Keratinocyte (primary cell): Measurements from ENCODE around the gene TMEM39B. TPM values are rescaled to one million over a fixed set of nuclear protein-coding genes. Genes with fewer than 3 reads are reported as not detected.

ENCODE experiments used
- DNase-seq: peaks from one replicate; pipeline ENCODE4 v3.0.0-alpha.2; 2011; ENCODE audit warnings: low read depth, missing footprints, low spot score
- FAIRE-seq: peaks from 2 replicates; lab custom pipeline; 2011; peaks lifted over from hg19 to GRCh38; lab: Jason Lieb, UNC
- H2AFZ ChIP-seq: 2 replicates; pipeline ENCODE4 v1.6.0; 2012; ENCODE audit warnings: low read length, control low read depth, inconsistent platforms; ENCODE audit not compliant: control insufficient read depth
- H3K27ac ChIP-seq: 2 replicates; pipeline ENCODE4 v1.5.1; 2011; ENCODE audit warnings: low read length; ENCODE audit not compliant: control insufficient read depth, insufficient read depth
- H3K27me3 ChIP-seq: 3 replicates; pipeline ENCODE4 v1.6.0; 2011; ENCODE audit warnings: low read length; ENCODE audit not compliant: control insufficient read depth, insufficient read depth; ENCODE audit errors: extremely low read depth
- H3K36me3 ChIP-seq, 2 experiments: 2 replicates in 1 of 2; 3 replicates in 1 of 2; pipeline ENCODE4 v1.5.1; 2011; ENCODE audit warnings: low read length in 2 of 2, mild to moderate bottlenecking in 1 of 2; ENCODE audit not compliant: control insufficient read depth in 2 of 2, insufficient read depth in 2 of 2; ENCODE audit errors: extremely low read depth in 1 of 2
- H3K4me1 ChIP-seq: 3 replicates; pipeline ENCODE4 v1.5.1; 2011; ENCODE audit warnings: low read length; ENCODE audit not compliant: control insufficient read depth, insufficient read depth; ENCODE audit errors: extremely low read depth
- H3K4me2 ChIP-seq: 3 replicates; pipeline ENCODE4 v1.6.0; 2011; ENCODE audit warnings: low read depth, low read length; ENCODE audit not compliant: control insufficient read depth, insufficient read depth; ENCODE audit errors: extremely low read depth
- H3K4me3 ChIP-seq, 3 experiments: fragments of 200-600 bp in 1 of 3; sonication (generic) in 1 of 3; 2 replicates in 2 of 3; 3 replicates in 1 of 3; pipeline ENCODE4 v1.5.1; 2011 to 2016; ENCODE audit warnings: low read length in 3 of 3, mild to moderate bottlenecking in 3 of 3, control low read depth in 2 of 3, inconsistent platforms in 1 of 3, low read depth in 1 of 3, mixed read lengths in 1 of 3, mixed run types in 1 of 3, moderate library complexity in 1 of 3; ENCODE audit not compliant: control insufficient read depth in 2 of 3, insufficient read depth in 2 of 3; ENCODE audit errors: extremely low read depth in 1 of 3
- H3K79me2 ChIP-seq: 2 replicates; pipeline ENCODE4 v1.6.0; 2012; ENCODE audit warnings: low read length; ENCODE audit not compliant: control insufficient read depth, insufficient read depth
- H3K9ac ChIP-seq: 3 replicates; pipeline ENCODE4 v1.6.0; 2011; ENCODE audit warnings: low read length; ENCODE audit not compliant: control insufficient read depth, insufficient read depth; ENCODE audit errors: extremely low read depth
- H3K9me1 ChIP-seq: 3 replicates; pipeline ENCODE4 v1.6.0; 2011; ENCODE audit warnings: low read length; ENCODE audit not compliant: control insufficient read depth, insufficient read depth; ENCODE audit errors: extremely low read depth
- H3K9me3 ChIP-seq: 2 replicates; pipeline ENCODE4 v1.5.1; 2012; ENCODE audit warnings: low read depth, low read length; ENCODE audit not compliant: control insufficient read depth
- H4K20me1 ChIP-seq: 3 replicates; pipeline ENCODE4 v1.6.0; 2011; ENCODE audit warnings: low read length; ENCODE audit not compliant: control insufficient read depth, insufficient read depth; ENCODE audit errors: extremely low read depth
- CTCF ChIP-seq, 3 experiments: IDR thresholded peaks in 1 of 3; conservative IDR thresholded peaks in 1 of 3; optimal IDR thresholded peaks in 1 of 3; 2 replicates in 2 of 3; 3 replicates in 1 of 3; pipeline versions ENCODE3 to v1.5.1; 2011; ENCODE audit warnings: low read length in 3 of 3, mild to moderate bottlenecking in 3 of 3, moderate library complexity in 2 of 3, control low read depth in 1 of 3, inconsistent platforms in 1 of 3; ENCODE audit not compliant: insufficient read depth in 2 of 3; ENCODE audit errors: extremely low read depth in 1 of 3
- EZH2 ChIP-seq: IDR thresholded peaks from one replicate; pipeline ENCODE4 v1.6.1; 2012; ENCODE audit warnings: inconsistent platforms, mild to moderate bottlenecking, low read length, moderate library complexity
- dilution Hi-C: fragments of 300-500 bp; cut with MboI; formaldehyde crosslinking; loops from one replicate; pipeline ENCODE4 v1.7.0; 2020; ENCODE audit warnings: low sequenced_read_pairs; ENCODE audit not compliant: extremely low pct_ligation_motif_present
- polyA plus RNA-seq, 5 experiments: library from polyadenylated mRNA; depleted of rRNA in 3 of 5; stranded (reverse) in 3 of 5; stranded (forward) in 1 of 5; unstranded in 1 of 5; fragments of >200 nt; gene quantifications; 1 replicate in 1 of 5; 2 replicates in 3 of 5; 3 replicates in 1 of 5; pipeline versions ENCODE4 v1.2.1 to v1.2.3, GENCODE V29; 2011 to 2012; ENCODE audit warnings: missing spikeins in 2 of 5, low read depth in 1 of 5, low replicate concordance in 1 of 5

TMEM39B gene
- polyA plus RNA-seq, 1 donor (not counting 4 experiments of a cell fraction or from before 2014, with no cell fraction given) = 6.8 TPM

- Histone ChIP-seq H3K9me3 (no peaks in the 10 kb centered on the region), H4K20me1 (no peaks in the 10 kb centered on the region), H3K4me3 (no peak overlapping the region), H3K79me2 (peaks cover 17% of the 10 kb centered on the region), H2AFZ (no peak overlapping the region), H3K36me3 (peaks cover 32 to 58% of the 10 kb centered on the region in 2 experiments), H3K9ac (no peak overlapping the region), H3K4me2 (no peak overlapping the region), H3K9me1 (no peaks in the 10 kb centered on the region), H3K27me3 (no peaks in the 10 kb centered on the region), H3K4me1 (no peaks in the 10 kb centered on the region), H3K27ac (no peak overlapping the region)
- TF ChIP-seq CTCF (optimal IDR thresholded peaks at IDR 0.05 in 1 of 3, IDR thresholded peaks at IDR 0.05 in 1 of 3, conservative IDR thresholded peaks at IDR 0.05 in 1 of 3; ENCODE audit: extremely low read depth in 1 of 3, insufficient read depth in 2 of 3, low read length in 3 of 3) (no peak), EZH2 (no peak)
- DNase-seq (no peak), FAIRE-seq (no peak)
- dilution Hi-C loops = no loop called here
Measured at GRCh38 chr1:32042330-32042729, 30.4 kb upstream of the TMEM39B start.

GRCh38 chr1:32044234-32044633, 28.5 kb upstream of the TMEM39B start:
- TF ChIP-seq CTCF (optimal IDR thresholded peaks at IDR 0.05 in 1 of 3, IDR thresholded peaks at IDR 0.05 in 1 of 3, conservative IDR thresholded peaks at IDR 0.05 in 1 of 3; ENCODE audit: extremely low read depth in 1 of 3, insufficient read depth in 2 of 3, low read length in 3 of 3) = no peak
- TF ChIP-seq EZH2 = no peak
- no peak for FAIRE-seq
- Histone ChIP-seq H3K9me1 (no peaks in the 10 kb centered on the region), H3K4me1 (no peaks in the 10 kb centered on the region), H3K9ac (no peak overlapping the region), H3K36me3 (peaks cover 36 to 53% of the 10 kb centered on the region in 2 experiments), H4K20me1 (no peaks in the 10 kb centered on the region), H3K27ac (no peak overlapping the region), H3K4me2 (no peak overlapping the region), H2AFZ (no peak overlapping the region), H3K27me3 (no peaks in the 10 kb centered on the region), H3K79me2 (peaks cover 13% of the 10 kb centered on the region), H3K9me3 (no peaks in the 10 kb centered on the region), H3K4me3 (no peak overlapping the region)
- no peak for DNase-seq
- dilution Hi-C loops = no loop called here
